K562 (cell line): ENCODE data around the gene BRD3OS. TPM values are rescaled to one million over a fixed set of nuclear protein-coding genes. Genes with fewer than 3 reads are reported as not detected.

Experiments
- ATAC-seq: fragments of 200-7000 bp; cut with Tn5 transposase; 3 replicates; pipeline ENCODE4 v1.9.1; 2020; ENCODE audit warnings: moderate library complexity
- BruUV-seq: library from RNA; stranded (reverse); fragments of 400-500 nt; replicated peaks from 2 replicates; lab custom pipeline; 2021; lab: Mats Ljungman, UMichigan
- CTCF ChIA-PET: fragments of 300-600 bp; formaldehyde crosslinking; extraction: SDS; loops from one replicate; lab custom pipeline; 2021; ENCODE audit warnings: low intra/inter-chr PET ratio; lab: Yijun Ruan, JAX
- POLR2A ChIA-PET: fragments of 300-600, 350-650 bp; sonication (Branson Sonifier 250); formaldehyde crosslinking; extraction: SDS; loops from one replicate; lab custom pipeline; 2021; ENCODE audit warnings: antibody characterized with exemption, inconsistent platforms; lab: Yijun Ruan, JAX
- DNase-seq, 4 experiments: peaks; one replicate each; pipeline versions ENCODE4 v3.0.0 to v3.0.0-alpha.2; 2011 to 2018; ENCODE audit warnings: low spot score in 3 of 4, mixed read lengths in 3 of 4; ENCODE audit errors: extremely low read depth in 1 of 4
- FAIRE-seq: peaks from 2 replicates; lab custom pipeline; 2011; peaks lifted over from hg19 to GRCh38; lab: Jason Lieb, UNC
- H2AFZ ChIP-seq: 2 replicates; pipeline ENCODE4 v1.6.0; 2011; ENCODE audit warnings: low read depth, low read length, control low read depth, inconsistent platforms
- H3K27ac ChIP-seq: fragments of 200-600 bp; 3 replicates; pipeline ENCODE4 v1.8.0; 2011; ENCODE audit warnings: low read depth, mild to moderate bottlenecking, control low read depth, inconsistent platforms, low read length, moderate library complexity, mixed read lengths; ENCODE audit errors: extremely low read depth
- H3K27me3 ChIP-seq, 2 experiments: fragments of 300-600 bp in 1 of 2; 2 replicates in 1 of 2; 3 replicates in 1 of 2; pipeline versions ENCODE4 v1.6.0 to v1.8.0; 2011; ENCODE audit warnings: inconsistent platforms in 2 of 2, low read length in 2 of 2, mild to moderate bottlenecking in 1 of 2, mixed read lengths in 1 of 2, moderate library complexity in 1 of 2; ENCODE audit not compliant: control insufficient read depth in 2 of 2, insufficient read depth in 2 of 2
- H3K36me3 ChIP-seq: fragments of 300-600 bp; 3 replicates; pipeline ENCODE4 v1.8.0; 2011; ENCODE audit warnings: mild to moderate bottlenecking, low read length, inconsistent platforms; ENCODE audit not compliant: control insufficient read depth, insufficient read depth
- H3K4me1 ChIP-seq, 2 experiments: fragments of 200-600 bp in 1 of 2; replicated peaks in 1 of 2; 2 replicates in 1 of 2; 3 replicates in 1 of 2; pipeline versions ENCODE4 v1.5.1 to v1.8.0; 2011; ENCODE audit warnings: inconsistent platforms in 2 of 2, low read length in 2 of 2, mild to moderate bottlenecking in 1 of 2, mixed read lengths in 1 of 2, moderate library complexity in 1 of 2; ENCODE audit not compliant: control insufficient read depth in 2 of 2, insufficient read depth in 2 of 2
- H3K4me2 ChIP-seq: 2 replicates; pipeline ENCODE4 v1.6.1; 2011; ENCODE audit warnings: low read length, control low read depth, inconsistent platforms, mixed read lengths; ENCODE audit not compliant: insufficient read depth
- H3K4me3 ChIP-seq: fragments of 200-600 bp; sonication (generic), shearing (Covaris generic); 2 replicates; pipeline ENCODE4 v1.5.1; 2016; ENCODE audit warnings: control low read depth, inconsistent platforms
- H3K79me2 ChIP-seq: fragments of 200-600 bp; 3 replicates; pipeline ENCODE4 v1.8.0; 2011; ENCODE audit warnings: low read length, inconsistent platforms; ENCODE audit not compliant: control insufficient read depth, insufficient read depth
- H3K9ac ChIP-seq, 2 experiments: 2 replicates each; pipeline versions ENCODE4 v1.6.0 to v1.6.1; 2011; ENCODE audit warnings: low read depth in 2 of 2, low read length in 2 of 2, control low read depth in 1 of 2, inconsistent platforms in 1 of 2, mild to moderate bottlenecking in 1 of 2, mixed read lengths in 1 of 2; ENCODE audit not compliant: insufficient read depth in 1 of 2
- H3K9me1 ChIP-seq: one replicate; pipeline ENCODE4 v1.6.0; 2011; ENCODE audit warnings: inconsistent platforms, mild to moderate bottlenecking, low read length, moderate library complexity; ENCODE audit not compliant: control insufficient read depth, insufficient read depth
- H3K9me3 ChIP-seq: replicated peaks from 2 replicates; pipeline ENCODE4 v1.5.1; 2011; ENCODE audit warnings: low read depth, low read length, inconsistent platforms; ENCODE audit not compliant: control insufficient read depth, insufficient read depth
- H4K20me1 ChIP-seq: replicated peaks from 2 replicates; pipeline ENCODE4 v1.6.1; 2011; ENCODE audit warnings: low read length, inconsistent platforms, mixed read lengths; ENCODE audit not compliant: control insufficient read depth, insufficient read depth
- CEBPB ChIP-seq: fragments of 450-650 bp; IDR thresholded peaks from 2 replicates; pipeline ENCODE4 v1.6.1; 2016; ENCODE audit warnings: missing genetic modification characterization, missing compliant biosample characterization
- FUS ChIP-seq: fragments of 200-400 bp; formaldehyde crosslinking; optimal IDR thresholded peaks from 2 replicates; pipeline ENCODE3; 2017; ENCODE audit warnings: low read depth, low read length
- MXI1 ChIP-seq: IDR thresholded peaks from 2 replicates; pipeline ENCODE4 v1.6.1; 2011; ENCODE audit warnings: low read depth, mild to moderate bottlenecking, improper control_type of control experiment, low read length
- RREB1 ChIP-seq: fragments of 250-450 bp; sonication (Bioruptor Pico); IDR thresholded peaks from 2 replicates; pipeline ENCODE4 v1.4.0; 2020
- TCF15 ChIP-seq: fragments of 250-450 bp; sonication (Bioruptor Pico); IDR thresholded peaks from 2 replicates; pipeline ENCODE4 v1.8.0; 2022; ENCODE audit warnings: moderate library complexity, mild to moderate bottlenecking, inconsistent platforms
- TEAD4 ChIP-seq, 2 experiments: sonication (generic) in 1 of 2; formaldehyde crosslinking in 1 of 2; IDR thresholded peaks; 2 replicates each; pipeline versions ENCODE4 v1.6.1 to v1.8.0; 2012 to 2022; ENCODE audit warnings: borderline replicate concordance in 1 of 2, inconsistent platforms in 1 of 2, low read length in 1 of 2, mild to moderate bottlenecking in 1 of 2, missing genetic modification reagents in 1 of 2
- ZNF133 ChIP-seq: fragments of 250-450 bp; sonication (Bioruptor Pico); IDR thresholded peaks from 2 replicates; pipeline ENCODE4 v1.4.0; 2020; ENCODE audit warnings: mild to moderate bottlenecking
- ZNF143 ChIP-seq: sonication (generic); formaldehyde crosslinking; IDR thresholded peaks from 2 replicates; pipeline ENCODE4 v1.9.0; 2022; ENCODE audit warnings: mild to moderate bottlenecking, missing genetic modification reagents
- ZNF174 ChIP-seq: fragments of 250-450 bp; sonication (Bioruptor Pico); IDR thresholded peaks from 2 replicates; pipeline ENCODE4 v1.4.0; 2020; ENCODE audit warnings: mild to moderate bottlenecking
- ZNF444 ChIP-seq: fragments of 250-450 bp; sonication (Bioruptor Pico); IDR thresholded peaks from 2 replicates; pipeline ENCODE4 v1.4.0; 2020; ENCODE audit warnings: mild to moderate bottlenecking, moderate library complexity
- WGBS: fragments of 100-300 bp; shearing (Covaris generic); methylation state at CpG from one replicate; pipeline ENCODE4 v1.1.6; 2016; ENCODE audit warnings: low coverage, mixed read lengths; ENCODE audit not compliant: insufficient coverage; ENCODE audit errors: missing lambda C conversion rate; 5-methylcytosine and 5-hydroxymethylcytosine counted together
- in situ Hi-C: fragments of 300-500 bp; cut with MboI; formaldehyde crosslinking; loops from 4 replicates; pipeline ENCODE4 v1.15.0; 2018; ENCODE audit warnings: inconsistent platforms, mixed read lengths
- intact Hi-C: fragments of 100-400 bp; cut with micrococcal nuclease; formaldehyde crosslinking; loops from 2 replicates; pipeline ENCODE4 v1.14.2; 2022
- polyA plus RNA-seq, 8 experiments: library from polyadenylated mRNA; depleted of rRNA in 4 of 8; stranded (reverse) in 5 of 8; unstranded in 3 of 8; fragments of >200 nt; fragmentation: Nextera tagmentation in 2 of 8; fragmentation: Illumina TruSeq in 1 of 8; extraction: Ambion mirVana in 2 of 8; extraction: Trizol in 1 of 8; gene quantifications; 2 replicates each; pipeline versions ENCODE4 v1.2.1 to v1.2.3, GENCODE V29; 2011 to 2014; ENCODE audit warnings: inconsistent platforms in 1 of 8, missing spikeins in 1 of 8
- total RNA-seq, 7 experiments: library from RNA; depleted of rRNA in 6 of 7; stranded (reverse); fragments of >200 nt in 6 of 7; fragmentation: Illumina TruSeq in 2 of 7; extraction: Trizol in 2 of 7; gene quantifications; 2 replicates each; pipeline versions ENCODE4 v1.2.1 to v1.2.3, GENCODE V29; 2011 to 2021; ENCODE audit warnings: low replicate concordance in 1 of 7
- TF ChIP-seq, protein P1 (sequence below): fragments of 450-650 bp; IDR thresholded peaks from 2 replicates; pipeline ENCODE4 v1.6.1; 2017; ENCODE audit warnings: mild to moderate bottlenecking, moderate library complexity
- TF ChIP-seq, protein P2 (sequence below): IDR thresholded peaks from 2 replicates; pipeline ENCODE4 v1.6.1; 2016; ENCODE audit warnings: missing genetic modification characterization, missing compliant biosample characterization

The BRD3OS gene
- total and polyA plus RNA-seq, 9 of the 15 experiments (the other 6 are each of a cell fraction or from before 2014, with no cell fraction given), result 1.1 to 8.7 (median 5.9) TPM

DNA sequence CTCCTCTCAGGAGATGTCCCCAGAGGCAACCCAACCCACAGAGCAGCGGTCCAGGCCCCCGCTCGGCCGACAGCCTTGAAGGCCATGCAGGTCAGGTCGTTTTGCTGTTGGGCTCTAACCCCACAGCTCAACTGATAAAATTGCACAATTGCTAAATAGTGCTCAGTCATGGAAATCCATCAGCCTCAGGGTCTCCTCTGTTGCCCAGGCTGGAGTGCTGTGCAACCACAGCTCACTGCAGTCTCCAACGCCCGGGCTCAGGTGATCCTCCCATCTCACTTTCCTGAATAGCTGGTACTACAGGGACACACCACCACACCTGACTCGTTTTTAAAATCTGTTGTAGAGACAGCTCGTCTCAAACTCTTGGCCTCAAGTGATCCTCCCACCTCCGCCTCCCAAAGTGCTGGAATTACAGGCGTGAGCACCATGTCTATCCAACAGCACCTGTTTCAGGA lies 18.3 kb downstream of the BRD3OS start:
- Histone ChIP-seq H3K9me1 (no peaks in the 10 kb centered on the region), H3K9me3 (no peaks in the 10 kb centered on the region), H3K4me2 (no peak overlapping the region), H3K27ac (no peak overlapping the region), H3K4me1 (peaks cover 0 to 21% of the 10 kb centered on the region in 2 experiments; a peak in 2 of 5 replicates), H3K27me3 (no peaks in the 10 kb centered on the region), H2AFZ (no peak overlapping the region), H4K20me1 (no peaks in the 10 kb centered on the region), H3K9ac (0 out of 4 replicates have a peak overlapping the region, but pooled peaks of 1 of the 2 experiments have one; percentile 26), H3K36me3 (peaks cover 39% of the 10 kb centered on the region; the same call in 1 of the 3 replicates), H3K79me2 (no peaks in the 10 kb centered on the region), H3K4me3 (no peak overlapping the region)
- peak; percentile 6 for FAIRE-seq
- no peak for ATAC-seq
- intact Hi-C loops, result no loop called here
- CTCF ChIA-PET, result no interaction called here
- BruUV-seq, result no TSS peak
- POLR2A ChIA-PET, result interaction anchor here (0.6 to 1.2 kb wide), 2 partner anchors 15 to 430 kb away, joined by 3 to 4 read pairs; no protein-coding TSS in a partner anchor
- in situ Hi-C loops, result no loop called here
- 65% methylated on average over 11 of the region's 11 CpGs for WGBS
- no peak for DNase-seq
- TF ChIP-seq FUS (no peak), ZNF444 (CRISPR knock-in tag) (no peak), CEBPB (tag) (peak; percentile 46), ZNF133 (no peak), ZNF143 (CRISPR knock-in tag) (no peak), ZNF174 (no peak), MXI1 (no peak), TCF15 (CRISPR knock-in tag) (no peak), TEAD4 (IDR thresholded peaks at IDR 0.05; ENCODE audit: low read length) (no peak), TEAD4 (CRISPR knock-in tag; IDR thresholded peaks at IDR 0.05; ENCODE audit: borderline replicate concordance) (no peak), RREB1 (no peak)
- TF ChIP-seq, protein P1, sequence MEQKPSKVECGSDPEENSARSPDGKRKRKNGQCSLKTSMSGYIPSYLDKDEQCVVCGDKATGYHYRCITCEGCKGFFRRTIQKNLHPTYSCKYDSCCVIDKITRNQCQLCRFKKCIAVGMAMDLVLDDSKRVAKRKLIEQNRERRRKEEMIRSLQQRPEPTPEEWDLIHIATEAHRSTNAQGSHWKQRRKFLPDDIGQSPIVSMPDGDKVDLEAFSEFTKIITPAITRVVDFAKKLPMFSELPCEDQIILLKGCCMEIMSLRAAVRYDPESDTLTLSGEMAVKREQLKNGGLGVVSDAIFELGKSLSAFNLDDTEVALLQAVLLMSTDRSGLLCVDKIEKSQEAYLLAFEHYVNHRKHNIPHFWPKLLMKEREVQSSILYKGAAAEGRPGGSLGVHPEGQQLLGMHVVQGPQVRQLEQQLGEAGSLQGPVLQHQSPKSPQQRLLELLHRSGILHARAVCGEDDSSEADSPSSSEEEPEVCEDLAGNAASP, result no peak
- TF ChIP-seq, protein P2, sequence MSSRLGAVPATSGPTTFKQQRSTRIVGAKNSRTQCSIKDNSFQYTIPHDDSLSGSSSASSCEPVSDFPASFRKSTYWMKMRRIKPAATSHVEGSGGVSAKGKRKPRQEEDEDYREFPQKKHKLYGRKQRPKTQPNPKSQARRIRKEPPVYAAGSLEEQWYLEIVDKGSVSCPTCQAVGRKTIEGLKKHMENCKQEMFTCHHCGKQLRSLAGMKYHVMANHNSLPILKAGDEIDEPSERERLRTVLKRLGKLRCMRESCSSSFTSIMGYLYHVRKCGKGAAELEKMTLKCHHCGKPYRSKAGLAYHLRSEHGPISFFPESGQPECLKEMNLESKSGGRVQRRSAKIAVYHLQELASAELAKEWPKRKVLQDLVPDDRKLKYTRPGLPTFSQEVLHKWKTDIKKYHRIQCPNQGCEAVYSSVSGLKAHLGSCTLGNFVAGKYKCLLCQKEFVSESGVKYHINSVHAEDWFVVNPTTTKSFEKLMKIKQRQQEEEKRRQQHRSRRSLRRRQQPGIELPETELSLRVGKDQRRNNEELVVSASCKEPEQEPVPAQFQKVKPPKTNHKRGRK (tag), result no peak
